Measurements from ENCODE around the gene EDDM3A.
"Not testable (repeated sequence)": the region's sequence is repeated elsewhere in the genome, so short reads cannot be mapped to it uniquely, and the experiment has no call there.

The EDDM3A gene

GRCh38 chr14:20733684-20734429, 11.8 kb upstream of the EDDM3A start:
- DNase-seq, result no peak

- no peak for DNase-seq
Observed at GRCh38 chr14:20734430-20734806, 11.3 kb upstream of the EDDM3A start.

GRCh38 chr14:20738292-20738691, 7.4 kb upstream of the EDDM3A start:
- DNase-seq, result not testable (repeated sequence)

- no peak for DNase-seq
Observed at GRCh38 chr14:20742132-20742531, 3.6 kb upstream of the EDDM3A start.

- no peak for DNase-seq
Observed at GRCh38 chr14:20743556-20743955, 2.1 kb upstream of the EDDM3A start.

- no peak for DNase-seq
Observed at GRCh38 chr14:20746566-20746965, 879 bp downstream of the EDDM3A start.

- DNase-seq, result no peak
Observed at GRCh38 chr14:20748439-20748838, 2.8 kb downstream of the EDDM3A start.

- no peak for DNase-seq
Observed at GRCh38 chr14:20750194-20750593, 4.5 kb downstream of the EDDM3A start.

GRCh38 chr14:20751963-20752562, 6.4 kb downstream of the EDDM3A start:
- no peak for DNase-seq

- no peak for DNase-seq
Observed at GRCh38 chr14:20754308-20754707, 8.6 kb downstream of the EDDM3A start.

- DNase-seq, result no peak
Observed at GRCh38 chr14:20755037-20755436, 9.3 kb downstream of the EDDM3A start.

- no peak for DNase-seq
Observed at GRCh38 chr14:20757965-20758364, 12.3 kb downstream of the EDDM3A start.

- DNase-seq, result not testable (repeated sequence)
Observed at GRCh38 chr14:20759465-20759864, 13.8 kb downstream of the EDDM3A start.

- DNase-seq, result no peak
Observed at GRCh38 chr14:20760950-20761349, 15.3 kb downstream of the EDDM3A start.

GRCh38 chr14:20768593-20768892, 22.9 kb downstream of the EDDM3A start:
- no peak for DNase-seq

GRCh38 chr14:20769421-20769820, 23.7 kb downstream of the EDDM3A start:
- no peak for DNase-seq

- DNase-seq, result no peak
Observed at GRCh38 chr14:20772650-20773049, 27.0 kb downstream of the EDDM3A start.

GRCh38 chr14:20774258-20774824, 28.7 kb downstream of the EDDM3A start:
- no peak for DNase-seq

- no peak for DNase-seq
Observed at GRCh38 chr14:20775043-20775442, 29.4 kb downstream of the EDDM3A start.

GRCh38 chr14:20775901-20776300, 30.2 kb downstream of the EDDM3A start:
- no peak for DNase-seq

- DNase-seq, result no peak
Observed at GRCh38 chr14:20781803-20782202, 36.1 kb downstream of the EDDM3A start.

- DNase-seq, result no peak
Observed at GRCh38 chr14:20782280-20782890, 36.7 kb downstream of the EDDM3A start.

- no peak for DNase-seq
Observed at GRCh38 chr14:20787025-20787424, 41.3 kb downstream of the EDDM3A start.

- DNase-seq, result no peak
Observed at GRCh38 chr14:20789230-20789813, 43.6 kb downstream of the EDDM3A start.
